Activated CD8-positive, alpha-beta memory T cell treated with anti-CD3 and anti-CD28 coated beads, Interleukin-2, amount 50 U/mL, for 24 hours (primary cell): ENCODE measurements around the gene HTT-AS.

Source experiments
- DNase-seq: peaks from one replicate; pipeline ENCODE4 v3.0.0-alpha.2; 2020; ENCODE audit errors: extremely low read depth

Gene HTT-AS

DNA sequence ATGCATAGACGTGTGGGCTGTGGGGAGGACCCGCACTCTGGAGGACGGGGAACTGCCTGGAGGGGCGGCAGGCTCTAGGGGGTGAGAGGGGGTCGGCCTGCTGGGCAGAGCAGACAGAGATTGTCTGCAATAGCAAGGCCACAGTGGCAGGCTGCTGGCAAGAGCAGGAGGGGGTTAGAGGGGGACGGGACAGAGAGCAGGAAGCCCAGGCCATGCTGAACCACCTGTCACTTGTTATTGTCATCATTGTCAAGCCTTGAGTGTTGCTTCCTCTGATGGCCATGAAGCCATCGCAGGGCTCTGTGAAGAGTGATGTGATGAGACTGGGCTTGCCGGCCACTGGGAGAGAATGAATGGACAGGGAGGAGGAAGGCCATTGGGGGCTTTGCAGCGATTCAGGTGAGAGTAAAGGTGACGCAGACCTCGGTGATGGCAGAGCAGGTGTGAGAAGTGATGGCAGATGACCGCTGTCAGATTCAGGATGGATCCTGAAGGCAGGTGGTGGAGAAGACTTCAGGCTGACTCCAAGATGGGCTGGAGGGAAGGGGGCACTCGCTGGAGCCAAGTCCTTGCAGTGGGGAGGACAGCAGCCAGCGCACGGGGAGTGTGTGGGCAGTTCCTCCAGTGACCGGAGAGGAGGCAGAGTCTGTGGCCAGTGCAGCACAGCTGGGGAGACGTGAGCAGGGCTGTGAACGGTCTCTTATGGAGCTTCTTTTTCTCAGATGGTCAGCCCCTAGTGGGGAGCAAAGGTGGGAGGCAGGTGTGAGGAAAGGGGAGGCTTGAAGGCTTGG, 43.6 kb downstream of the HTT-AS start:
- DNase-seq = no peak

GRCh38 chr4:3029464-3029863, 44.9 kb downstream of the HTT-AS start:
- no peak for DNase-seq

DNA sequence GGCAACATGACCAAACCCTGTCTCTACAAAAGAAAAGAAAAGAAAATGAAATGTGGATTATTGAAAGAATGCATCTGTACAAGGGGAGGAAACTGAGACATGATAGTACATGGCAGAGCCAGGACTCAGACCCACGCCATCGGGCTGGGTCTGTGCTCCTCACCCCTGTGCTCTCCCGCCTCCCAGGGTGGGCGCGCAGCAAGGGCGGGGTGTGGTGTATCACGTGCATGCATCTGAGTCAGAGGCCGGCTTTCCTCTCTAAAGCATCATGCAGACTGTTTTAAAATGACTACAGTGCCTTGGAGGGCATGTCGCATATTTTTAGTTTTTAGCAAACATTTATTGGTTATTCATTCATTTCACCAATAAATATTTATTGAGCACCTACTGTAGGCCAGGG, 47.8 kb downstream of the HTT-AS start:
- DNase-seq = no peak

- no peak for DNase-seq
These were observed 48.5 kb downstream of the HTT-AS start for GRCh38 chr4:3025881-3026280.

DNA sequence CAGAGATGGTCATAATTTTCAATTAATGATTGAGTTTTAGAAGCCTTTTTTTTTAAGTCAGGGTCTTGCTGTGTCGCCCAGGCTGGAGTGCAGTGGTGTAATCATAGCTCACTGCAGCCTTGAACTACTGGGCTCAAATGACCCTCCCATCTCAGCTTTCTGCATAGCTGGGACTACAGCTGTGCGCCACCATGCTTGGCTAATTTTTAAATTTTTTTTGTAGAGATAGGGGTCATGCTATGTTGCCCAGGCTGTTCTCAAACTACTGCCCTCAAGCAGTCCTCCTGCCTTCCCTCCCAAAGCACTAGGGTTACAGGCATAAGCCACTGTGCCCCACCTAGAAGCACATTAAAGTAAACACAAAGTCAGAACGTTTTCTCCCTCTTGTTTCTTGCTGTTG, 51.7 kb downstream of the HTT-AS start:
- no peak for DNase-seq

DNA sequence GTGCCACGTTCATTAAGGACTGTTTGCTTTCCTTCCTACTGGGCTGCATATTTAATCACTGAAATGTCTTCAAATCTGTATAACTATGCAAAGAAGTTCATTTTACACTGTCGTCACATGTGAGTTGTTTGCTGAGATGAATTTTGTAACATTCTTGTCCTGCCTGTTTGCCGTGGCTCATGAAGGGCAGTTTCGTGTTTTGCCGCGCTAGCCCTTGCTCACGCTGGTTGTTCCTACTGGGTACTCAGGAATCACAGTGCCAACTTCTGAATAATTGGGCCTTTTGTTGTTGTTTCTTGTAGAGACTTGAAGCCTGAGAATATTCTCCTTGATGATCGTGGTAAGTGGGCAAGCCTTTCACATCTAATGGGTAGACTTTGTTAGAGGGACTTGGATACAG, 52.2 kb downstream of the HTT-AS start:
- DNase-seq = no peak

GRCh38 chr4:3021627-3022026, 52.7 kb downstream of the HTT-AS start:
- DNase-seq = no peak

GRCh38 chr4:3021127-3021526, 53.2 kb downstream of the HTT-AS start:
- no peak for DNase-seq

DNA sequence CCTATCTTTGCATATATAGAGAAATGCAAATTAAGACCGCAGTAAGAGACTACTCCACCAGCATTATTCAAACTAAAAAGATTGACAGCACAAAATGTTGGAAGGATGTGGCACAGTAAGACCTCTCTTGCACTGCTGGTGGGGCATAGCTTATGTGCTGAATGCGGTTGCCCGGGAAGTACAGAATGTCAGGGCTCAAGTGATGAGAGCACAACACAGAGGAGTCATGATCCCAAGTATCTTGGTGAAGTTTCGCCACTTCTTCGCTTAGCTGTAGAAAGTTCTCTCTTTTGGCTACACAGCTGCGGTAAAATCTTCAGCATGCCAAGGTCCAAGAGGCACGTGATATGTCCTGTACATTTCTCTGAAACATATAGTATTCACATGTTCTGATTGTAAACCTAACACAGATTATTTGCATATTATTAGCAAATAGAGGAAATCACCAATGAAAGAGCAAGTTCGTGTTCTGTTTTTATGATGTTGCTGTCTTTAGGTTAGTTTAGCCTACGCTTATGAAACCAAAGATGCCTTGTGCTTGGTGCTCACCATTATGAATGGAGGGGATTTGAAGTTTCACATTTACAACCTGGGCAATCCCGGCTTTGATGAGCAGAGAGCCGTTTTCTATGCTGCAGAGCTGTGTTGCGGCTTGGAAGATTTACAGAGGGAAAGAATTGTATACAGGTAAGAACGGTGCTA, 55.0 kb downstream of the HTT-AS start:
- DNase-seq = no peak

GRCh38 chr4:3017504-3017903, 56.8 kb downstream of the HTT-AS start:
- no peak for DNase-seq

DNA sequence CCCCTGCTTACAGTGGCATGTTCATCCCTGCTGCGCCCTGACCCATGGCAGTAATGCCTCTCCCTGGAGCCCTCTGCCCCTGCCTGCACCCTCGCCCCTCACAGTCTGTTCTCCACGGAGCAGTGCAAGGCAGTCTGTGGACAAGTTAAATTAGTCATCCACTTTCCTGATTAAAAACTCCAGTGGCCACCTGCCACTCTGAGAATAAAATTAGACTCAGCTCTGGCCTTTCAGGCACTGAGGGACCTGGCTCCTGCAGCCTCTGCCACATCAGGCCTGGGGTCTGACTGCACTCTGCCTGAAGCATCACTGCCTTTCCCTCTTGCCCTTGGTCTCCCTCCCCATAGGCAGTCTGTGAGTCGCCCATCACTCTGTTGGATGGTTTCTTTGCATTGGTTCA, 57.4 kb downstream of the HTT-AS start:
- DNase-seq = no peak

- DNase-seq = no peak
These were observed 60.4 kb downstream of the HTT-AS start for GRCh38 chr4:3013839-3014350.
